IPS DF 4.7 (cell line): ENCODE data around the gene ERG.

Source experiments
- DNase-seq: peaks from one replicate; pipeline ENCODE4 v3.0.0-alpha.2; 2013; ENCODE audit warnings: low spot score; ENCODE audit errors: extremely low read depth

ERG gene

GRCh38 chr21:38396325-38396724, 102.0 kb downstream of the ERG start:
- DNase-seq, result no peak

- no peak for DNase-seq
Observed at GRCh38 chr21:38395581-38395980, 102.7 kb downstream of the ERG start.

DNA sequence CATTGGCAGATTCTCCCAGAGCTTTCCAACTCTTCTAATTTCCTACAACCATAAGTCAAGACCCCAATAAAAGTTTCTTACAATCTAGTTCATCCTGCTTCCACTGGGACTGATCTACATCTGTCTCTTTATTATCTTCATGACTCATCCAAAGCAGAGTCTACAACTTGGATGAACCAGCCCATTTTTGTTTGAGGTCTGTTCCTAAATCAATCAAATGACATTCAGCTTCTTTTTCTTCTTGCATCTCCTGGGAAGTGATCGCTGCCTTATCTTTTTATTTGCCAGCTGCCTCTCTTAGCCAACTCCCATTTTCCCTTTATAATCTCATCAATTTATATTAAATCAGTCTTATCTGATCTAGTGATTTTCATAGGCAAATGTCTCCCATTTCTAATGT, 105.6 kb downstream of the ERG start:
- no peak for DNase-seq

DNA sequence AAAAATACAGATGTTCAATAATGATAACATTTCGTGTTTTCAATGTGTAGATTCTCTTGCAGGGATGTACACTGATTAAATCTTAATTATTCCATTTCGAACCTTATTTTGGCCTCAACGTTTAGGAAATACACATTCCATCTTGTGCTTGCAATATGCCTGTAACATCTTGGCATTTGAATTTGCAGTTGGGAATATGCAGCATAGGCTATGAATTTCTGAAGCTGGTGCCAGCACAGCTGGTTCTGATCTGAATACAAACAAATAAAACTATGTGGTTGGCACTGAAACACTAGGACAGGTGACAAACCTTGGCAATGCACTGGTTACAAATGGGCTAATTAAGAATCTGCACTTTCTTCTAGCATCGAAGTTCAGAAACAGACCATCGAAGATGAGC, 108.4 kb downstream of the ERG start:
- no peak for DNase-seq

- no peak for DNase-seq
Observed at GRCh38 chr21:38389354-38389676, 109.0 kb downstream of the ERG start.

DNA sequence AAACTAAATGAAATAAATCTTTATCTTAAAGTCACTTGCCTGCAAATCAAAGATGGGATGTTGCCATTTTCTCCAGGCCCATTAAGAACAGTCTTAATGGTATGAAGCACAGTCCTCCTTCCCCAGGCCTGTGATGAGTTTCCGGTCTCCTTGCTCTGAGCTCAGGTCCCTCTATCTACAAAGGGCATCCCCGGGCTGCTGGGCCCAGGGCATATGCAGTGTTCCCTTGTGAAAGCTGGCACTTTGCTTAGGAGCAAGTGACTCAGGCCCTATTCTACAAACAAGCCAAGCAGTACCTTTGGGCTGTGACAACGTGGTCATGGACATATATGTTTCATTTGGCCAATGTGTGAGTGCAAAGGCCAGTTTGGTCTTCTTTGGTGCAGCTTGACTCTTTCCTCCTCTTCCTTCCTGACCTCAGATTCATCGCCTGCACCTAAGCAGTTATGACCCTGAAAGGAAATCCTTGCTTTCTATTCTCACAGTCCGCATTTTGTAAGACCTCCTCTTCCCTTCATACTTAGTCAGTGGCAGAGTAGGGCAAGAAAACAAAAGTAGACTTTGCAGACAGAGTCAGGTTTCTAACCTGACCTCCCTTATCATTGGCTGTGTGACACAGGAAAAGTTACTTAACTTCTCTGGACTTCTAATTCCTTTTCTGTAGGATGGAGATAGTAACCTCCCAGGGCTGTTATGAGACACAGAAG, 109.5 kb downstream of the ERG start:
- DNase-seq, result no peak

DNA sequence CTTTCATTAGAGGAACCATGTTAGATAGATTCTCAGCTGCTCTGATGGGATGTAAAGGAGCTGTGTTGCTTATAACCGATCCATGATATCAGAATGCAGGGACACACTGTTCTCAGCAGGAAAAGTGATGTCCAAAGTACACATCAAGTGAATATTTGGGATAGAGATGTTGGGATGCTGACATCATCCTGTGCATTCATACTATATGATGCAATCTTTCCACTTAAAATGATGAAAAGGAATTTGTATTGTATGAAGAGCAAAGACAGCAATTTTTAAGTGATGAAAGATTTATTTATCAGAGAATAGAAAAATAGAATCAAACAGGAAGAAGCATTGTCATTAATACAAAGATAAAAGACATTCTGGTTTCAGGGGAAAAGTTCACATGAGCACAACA, 110.1 kb downstream of the ERG start:
- no peak for DNase-seq

- DNase-seq, result no peak
Observed at GRCh38 chr21:38386967-38387366, 111.3 kb downstream of the ERG start.

GRCh38 chr21:38385427-38386175, 112.7 kb downstream of the ERG start:
- no peak for DNase-seq

DNA sequence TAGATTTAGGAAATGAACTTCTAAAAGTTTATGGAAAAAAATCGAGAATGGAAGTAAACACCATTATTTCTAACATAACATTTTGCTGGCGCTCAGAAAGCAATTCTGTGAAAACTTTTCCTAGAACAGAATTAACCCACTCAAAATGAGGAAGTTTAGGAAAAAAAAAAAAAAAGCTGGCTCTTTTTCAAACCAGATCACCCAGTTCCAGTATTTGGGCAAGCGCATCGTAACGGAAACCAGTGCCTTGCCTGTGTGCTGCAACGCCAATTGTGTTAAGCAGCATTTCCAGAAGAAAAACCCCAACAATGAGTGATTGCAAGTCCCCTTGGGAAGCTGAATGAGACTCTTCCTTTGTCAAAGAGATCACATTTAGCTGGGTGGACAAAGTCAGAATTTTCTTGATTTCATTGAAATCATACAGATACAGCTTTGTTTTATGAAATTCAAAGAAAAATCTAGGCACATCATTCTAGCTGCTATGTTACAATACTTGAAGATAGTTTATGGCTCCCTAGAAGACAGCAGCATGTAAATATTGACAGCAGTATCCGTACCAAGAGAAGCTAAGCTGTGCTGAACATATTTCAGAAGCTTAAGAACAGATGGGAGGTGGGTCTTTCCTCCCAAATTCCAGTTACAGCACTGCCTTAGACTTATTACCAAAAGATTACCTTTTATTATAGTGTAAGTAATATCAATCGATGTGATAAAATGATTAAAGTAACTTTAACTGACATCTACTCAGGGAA, 113.4 kb downstream of the ERG start:
- no peak for DNase-seq

DNA sequence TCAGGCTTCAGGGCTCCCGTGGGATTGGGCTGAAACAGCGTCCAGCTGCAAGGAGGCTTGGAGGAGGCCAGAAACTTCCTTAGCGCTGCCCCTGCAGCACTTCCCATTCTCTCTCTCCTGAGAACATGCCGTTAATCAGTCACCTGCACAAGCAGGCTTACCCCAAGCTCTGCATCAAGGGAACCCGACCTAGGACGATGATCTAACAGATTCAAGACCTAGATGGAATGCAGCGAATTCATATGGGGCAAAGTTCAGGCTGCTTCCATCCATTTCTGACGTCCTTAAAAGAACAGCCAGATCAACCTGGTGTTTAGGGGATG, 114.1 kb downstream of the ERG start:
- no peak for DNase-seq

GRCh38 chr21:38383411-38384237, 114.7 kb downstream of the ERG start:
- no peak for DNase-seq

DNA sequence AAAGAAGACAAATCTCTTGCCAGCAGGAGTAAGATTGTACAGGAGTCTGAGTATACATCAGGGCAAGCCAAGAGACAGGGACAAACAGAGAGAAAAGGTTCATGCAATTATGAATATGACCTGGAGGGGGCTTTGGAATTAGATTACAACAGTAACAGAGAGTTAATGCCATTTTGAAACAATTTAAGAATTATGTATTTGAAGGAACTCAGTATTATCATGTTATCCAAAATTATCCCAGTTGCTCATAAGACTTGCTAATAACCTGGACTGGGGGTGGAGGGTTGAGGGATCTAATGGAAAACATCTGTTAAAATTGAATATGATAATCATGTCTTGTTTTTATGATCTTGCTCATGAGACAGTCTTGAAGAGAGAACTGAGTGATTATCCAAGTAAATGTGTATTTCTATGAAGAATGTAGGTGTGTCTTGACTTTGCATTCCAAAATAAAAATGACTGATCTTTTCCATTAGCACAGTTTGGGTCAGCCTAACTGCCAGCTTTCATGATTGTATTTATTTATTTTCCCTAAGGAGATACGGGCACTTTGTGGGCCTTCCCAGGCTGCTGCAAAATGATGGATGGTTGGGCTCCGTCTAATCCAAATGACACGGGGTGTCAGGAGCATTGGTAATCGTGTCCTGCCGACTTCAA, 117.7 kb downstream of the ERG start:
- DNase-seq, result no peak

- DNase-seq, result no peak
Observed at GRCh38 chr21:38379147-38379546, 119.1 kb downstream of the ERG start.

DNA sequence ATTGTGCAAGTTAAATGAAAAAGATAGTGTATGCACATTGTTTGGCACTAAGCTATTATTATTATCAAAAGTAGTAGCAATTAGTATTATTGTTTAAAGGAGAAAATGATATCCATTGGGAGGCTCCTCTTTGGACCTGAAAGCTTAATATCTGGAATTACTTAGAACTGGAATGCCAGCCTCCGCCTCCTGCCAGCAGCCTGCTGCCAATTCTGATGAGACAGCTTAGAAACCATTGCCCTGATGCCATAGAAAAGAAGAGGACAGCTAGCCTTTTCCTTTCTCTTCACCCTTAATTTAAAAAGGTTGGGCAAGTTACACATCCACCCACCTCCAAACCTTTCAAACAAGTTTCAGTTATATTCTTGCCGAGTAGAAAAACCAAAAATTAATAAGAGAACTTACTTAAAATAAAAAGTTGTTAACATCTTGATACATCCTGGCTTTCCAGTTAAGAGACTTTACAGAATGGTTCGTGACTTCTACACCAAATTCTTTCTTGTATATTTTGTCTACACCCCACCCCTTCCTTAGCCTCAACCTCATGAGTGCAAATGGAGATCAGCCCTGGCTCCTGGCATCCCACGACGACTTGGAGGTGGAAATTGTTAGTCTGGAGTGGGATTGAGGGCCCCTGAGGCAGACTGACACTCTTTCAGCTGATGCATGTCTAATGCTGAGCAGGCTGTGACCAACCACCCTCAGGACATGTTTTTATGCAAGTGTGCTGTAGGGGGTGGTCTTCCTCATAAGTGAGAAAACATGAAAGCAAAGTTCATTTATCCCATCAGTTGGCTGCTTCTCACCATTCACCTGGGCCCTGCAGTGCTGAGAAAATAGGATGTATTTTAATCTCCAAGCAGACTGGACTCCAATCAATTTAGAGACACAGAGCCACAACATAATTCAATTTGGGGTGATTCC, 120.8 kb downstream of the ERG start:
- DNase-seq, result no peak

DNA sequence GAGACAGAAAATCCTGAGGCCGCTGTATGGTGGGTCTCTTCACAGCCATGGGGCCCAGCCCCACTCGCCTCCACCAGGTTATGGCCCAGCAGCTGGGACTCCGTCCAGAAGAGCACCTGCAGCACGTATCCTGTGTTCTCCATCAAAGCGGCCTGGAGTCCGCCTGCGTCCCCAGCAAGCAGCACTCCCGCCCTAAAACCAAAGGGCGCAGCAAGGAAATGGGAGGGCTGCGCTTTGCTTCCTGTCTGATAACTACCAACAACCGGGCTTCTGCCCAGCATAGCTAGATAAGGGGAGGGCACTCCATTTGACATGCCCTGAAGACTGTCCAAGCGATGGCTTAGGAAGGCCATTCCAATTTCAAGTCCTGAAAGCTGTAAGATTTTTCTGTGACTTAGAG, 121.6 kb downstream of the ERG start:
- no peak for DNase-seq

GRCh38 chr21:38376235-38376634, 122.0 kb downstream of the ERG start:
- no peak for DNase-seq

- DNase-seq, result no peak
Observed at GRCh38 chr21:38367646-38368045, 130.6 kb downstream of the ERG start.

DNA sequence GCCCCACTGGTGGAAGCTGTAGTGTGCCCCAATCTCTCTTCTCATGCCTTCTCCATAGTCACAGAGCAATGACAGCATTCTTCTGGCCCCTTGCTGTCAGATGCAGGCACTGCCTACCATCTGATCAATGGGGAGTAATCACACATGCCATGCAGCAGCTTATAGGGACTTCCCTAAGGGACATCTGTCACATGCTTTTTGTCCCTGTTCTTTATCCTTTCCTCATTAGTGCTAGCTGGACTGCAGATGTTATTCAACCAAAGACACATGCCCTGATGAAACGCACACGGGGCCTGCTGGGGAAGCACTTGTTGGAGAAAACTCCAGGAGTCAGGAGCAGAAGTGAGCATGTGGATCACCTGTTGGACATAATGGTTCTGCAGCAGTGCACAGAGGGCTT, 132.8 kb downstream of the ERG start:
- no peak for DNase-seq

GRCh38 chr21:38363693-38364092, 134.6 kb downstream of the ERG start:
- DNase-seq, result no peak
